OCI-LY7 (cell line): Measurements from ENCODE around the gene BRICD5. TPM values are rescaled to one million over a fixed set of nuclear protein-coding genes. Genes with fewer than 3 reads are reported as not detected.

Experiments
- BruUV-seq: library from RNA; stranded (reverse); fragments of 400-500 nt; replicated peaks from 2 replicates; lab custom pipeline; 2021; lab: Mats Ljungman, UMichigan
- CTCF ChIA-PET: fragments of 300-600 bp; sonication (Branson Sonifier 250); formaldehyde crosslinking; loops from one replicate; lab custom pipeline; 2022; ENCODE audit warnings: antibody characterized with exemption; ENCODE audit not compliant: unreplicated experiment; lab: Charles Lee
- POLR2A ChIA-PET: fragments of 300-600 bp; sonication (Branson Sonifier 250); formaldehyde crosslinking; loops from one replicate; lab custom pipeline; 2022; ENCODE audit warnings: antibody characterized with exemption; lab: Charles Lee
- DNase-seq: peaks from one replicate; pipeline ENCODE4 v3.0.0-alpha.2; 2015; ENCODE audit warnings: low spot score
- H2AFZ ChIP-seq: fragments of 200-600 bp; sonication (generic), shearing (Covaris generic); 2 replicates; pipeline ENCODE4 v1.6.1; 2014; ENCODE audit warnings: mild to moderate bottlenecking, antibody characterized with exemption, low read length, moderate library complexity
- H3K27ac ChIP-seq: fragments of 200-600 bp; sonication (generic); 2 replicates; pipeline ENCODE4 v1.5.1; 2014; ENCODE audit warnings: mixed run types, low read depth, mild to moderate bottlenecking, moderate library complexity, low read length, inconsistent platforms; ENCODE audit not compliant: poor library complexity, severe bottlenecking
- H3K36me3 ChIP-seq: fragments of 200-600 bp; sonication (generic); 2 replicates; pipeline ENCODE4 v1.6.1; 2014; ENCODE audit warnings: mild to moderate bottlenecking, antibody characterized with exemption, low read length, moderate library complexity, mixed read lengths; ENCODE audit not compliant: insufficient read depth
- H3K4me1 ChIP-seq: fragments of 200-600 bp; sonication (generic); 2 replicates; pipeline ENCODE4 v1.5.1; 2014; ENCODE audit warnings: mild to moderate bottlenecking, low read length; ENCODE audit not compliant: insufficient read depth, poor library complexity, severe bottlenecking
- H3K4me2 ChIP-seq: fragments of 200-600 bp; sonication (generic); 2 replicates; pipeline ENCODE4 v1.6.1; 2014; ENCODE audit warnings: mild to moderate bottlenecking, low read length
- H3K4me3 ChIP-seq: fragments of 200-600 bp; sonication (generic); 2 replicates; pipeline ENCODE4 v1.5.1; 2014; ENCODE audit warnings: mild to moderate bottlenecking, low read depth, low read length; ENCODE audit not compliant: poor library complexity, severe bottlenecking
- H3K79me2 ChIP-seq: fragments of 200-600 bp; sonication (generic); 2 replicates; pipeline ENCODE4 v1.6.1; 2016; ENCODE audit warnings: low read depth, mild to moderate bottlenecking, low read length, moderate library complexity, mixed read lengths; ENCODE audit not compliant: insufficient read depth
- H3K9me2 ChIP-seq: fragments of 200-600 bp; sonication (generic); 2 replicates; pipeline ENCODE4 v1.6.1; 2016; ENCODE audit warnings: mild to moderate bottlenecking, low read length, mixed read lengths; ENCODE audit not compliant: insufficient read depth
- H3K9me3 ChIP-seq: fragments of 200-600 bp; sonication (generic); 2 replicates; pipeline ENCODE4 v1.6.1; 2014; ENCODE audit warnings: mild to moderate bottlenecking, mixed run types, low read length, mixed read lengths
- H4K20me1 ChIP-seq: fragments of 200-600 bp; sonication (generic); 2 replicates; pipeline ENCODE4 v1.6.1; 2014; ENCODE audit warnings: mild to moderate bottlenecking, antibody characterized with exemption, low read length, moderate library complexity, mixed read lengths; ENCODE audit not compliant: insufficient read depth
- EZH2phosphoT487 ChIP-seq: fragments of 200-600 bp; sonication (generic); IDR thresholded peaks from 2 replicates; pipeline ENCODE4 v1.6.1; 2018; ENCODE audit warnings: low read depth, borderline replicate concordance, mild to moderate bottlenecking, mixed run types, antibody characterized with exemption, low read length, moderate library complexity, mixed read lengths
- intact Hi-C: fragments of 100-400 bp; cut with micrococcal nuclease; formaldehyde crosslinking; loops from one replicate; pipeline ENCODE4 v1.10.0; 2022; ENCODE audit not compliant: unreplicated experiment
- total RNA-seq, 2 experiments: library from RNA; depleted of rRNA in 1 of 2; stranded (reverse); fragments of >200 nt in 1 of 2; shearing (Covaris generic) in 1 of 2; gene quantifications; 2 replicates each; pipeline ENCODE4 v1.2.3, GENCODE V29; 2014 to 2022
- TF ChIP-seq, protein P1 (sequence below): fragments of 200-600 bp; sonication (generic); conservative IDR thresholded peaks from 2 replicates; pipeline ENCODE4 v1.5.1; 2014; ENCODE audit warnings: mild to moderate bottlenecking, antibody characterized with exemption, low read length, moderate library complexity, mixed read lengths

Gene BRICD5
- total RNA-seq, 2 experiments from 2014 or later: 30.4 to 31.7 TPM

DNA sequence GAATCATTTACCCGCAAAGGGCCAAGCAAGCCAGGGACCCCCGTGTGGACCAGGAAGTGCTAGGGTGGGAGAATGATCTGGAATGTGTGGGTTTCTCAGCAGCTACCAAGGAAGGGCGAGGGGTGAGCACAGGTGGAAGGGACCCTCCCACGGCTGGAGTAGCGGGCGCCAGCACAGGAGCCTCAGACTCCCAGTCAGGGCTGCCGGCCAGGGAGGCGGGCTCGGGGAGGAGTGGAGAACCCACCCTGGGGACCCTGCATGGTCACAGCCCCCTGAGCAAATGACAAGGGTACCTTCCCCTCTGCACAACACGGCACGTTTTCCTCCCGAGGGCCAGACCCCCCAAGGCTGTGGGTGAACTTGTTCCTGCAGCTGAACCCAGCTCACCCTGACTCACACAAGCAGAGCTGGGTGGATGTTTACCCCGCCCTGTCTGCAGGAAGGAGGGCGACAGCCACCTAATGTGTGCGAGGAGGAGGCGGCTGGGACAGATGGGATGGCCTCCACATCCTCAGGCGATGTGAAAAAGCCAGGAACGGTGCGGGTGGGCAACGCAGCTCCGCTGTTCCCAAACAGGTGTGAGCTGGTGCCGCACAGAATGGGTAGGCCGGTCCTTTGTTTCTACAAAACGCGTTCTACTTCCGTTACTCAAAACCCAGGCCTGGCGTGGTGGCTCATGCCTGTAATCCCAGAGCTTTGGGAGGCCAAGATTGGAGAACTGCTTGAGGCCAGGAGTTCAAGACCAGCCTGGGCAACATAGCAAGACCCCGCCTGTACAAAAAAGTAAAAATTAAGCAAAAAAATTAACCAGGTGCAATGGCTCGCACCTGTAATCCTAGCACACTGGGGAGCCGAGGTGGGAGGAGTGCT lies 34.5 kb upstream of the BRICD5 start:
- Histone ChIP-seq H3K36me3 (peaks cover 71% of the 10 kb centered on the region), H3K79me2 (peaks cover 12% of the 10 kb centered on the region), H3K4me3 (no peak overlapping the region), H3K9me3 (no peaks in the 10 kb centered on the region), H3K4me1 (peaks cover 5% of the 10 kb centered on the region), H3K9me2 (no peaks in the 10 kb centered on the region), H4K20me1 (no peaks in the 10 kb centered on the region), H2AFZ (no peak overlapping the region), H3K4me2 (no peak overlapping the region), H3K27ac (no peak overlapping the region)
- no peak for DNase-seq
- intact Hi-C loops: no loop called here
- no TSS peak for BruUV-seq
- TF ChIP-seq, protein P1, sequence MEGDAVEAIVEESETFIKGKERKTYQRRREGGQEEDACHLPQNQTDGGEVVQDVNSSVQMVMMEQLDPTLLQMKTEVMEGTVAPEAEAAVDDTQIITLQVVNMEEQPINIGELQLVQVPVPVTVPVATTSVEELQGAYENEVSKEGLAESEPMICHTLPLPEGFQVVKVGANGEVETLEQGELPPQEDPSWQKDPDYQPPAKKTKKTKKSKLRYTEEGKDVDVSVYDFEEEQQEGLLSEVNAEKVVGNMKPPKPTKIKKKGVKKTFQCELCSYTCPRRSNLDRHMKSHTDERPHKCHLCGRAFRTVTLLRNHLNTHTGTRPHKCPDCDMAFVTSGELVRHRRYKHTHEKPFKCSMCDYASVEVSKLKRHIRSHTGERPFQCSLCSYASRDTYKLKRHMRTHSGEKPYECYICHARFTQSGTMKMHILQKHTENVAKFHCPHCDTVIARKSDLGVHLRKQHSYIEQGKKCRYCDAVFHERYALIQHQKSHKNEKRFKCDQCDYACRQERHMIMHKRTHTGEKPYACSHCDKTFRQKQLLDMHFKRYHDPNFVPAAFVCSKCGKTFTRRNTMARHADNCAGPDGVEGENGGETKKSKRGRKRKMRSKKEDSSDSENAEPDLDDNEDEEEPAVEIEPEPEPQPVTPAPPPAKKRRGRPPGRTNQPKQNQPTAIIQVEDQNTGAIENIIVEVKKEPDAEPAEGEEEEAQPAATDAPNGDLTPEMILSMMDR: no peak
- no peak for TF ChIP-seq EZH2phosphoT487
- POLR2A ChIA-PET: no interaction called here
- CTCF ChIA-PET: no interaction called here

DNA sequence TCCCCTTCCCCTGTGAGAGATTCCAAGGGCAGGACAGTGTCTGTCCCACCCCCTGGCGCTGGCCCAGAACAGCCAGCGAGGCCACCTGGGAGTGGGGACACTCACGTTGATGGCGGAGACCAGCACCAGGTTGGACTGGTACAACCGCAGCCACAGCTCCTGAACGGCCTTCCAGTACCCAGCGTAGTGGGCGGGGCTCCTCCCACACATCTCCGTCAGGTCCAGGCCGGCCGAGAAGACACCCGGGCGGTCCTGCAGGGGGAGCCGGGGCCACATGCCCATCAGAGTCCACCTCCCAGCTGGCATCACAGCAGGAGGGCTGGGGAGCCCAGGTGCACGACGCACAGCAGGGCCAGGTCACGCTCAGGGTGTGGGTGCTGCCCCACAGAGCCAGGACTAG lies 33.6 kb upstream of the BRICD5 start:
- H3K4me3 ChIP-seq: no peak overlapping the region
- no TSS peak for BruUV-seq
- H2AFZ ChIP-seq: no peak overlapping the region
- ChIA-PET POLR2A (no interaction called here), CTCF (no interaction called here)
- no peak overlapping the region for H3K27ac ChIP-seq
- peaks cover 3% of the 10 kb centered on the region for H3K79me2 ChIP-seq
- no peaks in the 10 kb centered on the region for H3K9me2 ChIP-seq
- no peaks in the 10 kb centered on the region for H3K4me1 ChIP-seq
- intact Hi-C loops: no loop called here
- H3K4me2 ChIP-seq: no peak overlapping the region
- H3K9me3 ChIP-seq: no peaks in the 10 kb centered on the region
- peaks cover 72% of the 10 kb centered on the region for H3K36me3 ChIP-seq
- no peaks in the 10 kb centered on the region for H4K20me1 ChIP-seq
- DNase-seq: no peak
- no peak for TF ChIP-seq EZH2phosphoT487
- TF ChIP-seq, protein P1: no peak

DNA sequence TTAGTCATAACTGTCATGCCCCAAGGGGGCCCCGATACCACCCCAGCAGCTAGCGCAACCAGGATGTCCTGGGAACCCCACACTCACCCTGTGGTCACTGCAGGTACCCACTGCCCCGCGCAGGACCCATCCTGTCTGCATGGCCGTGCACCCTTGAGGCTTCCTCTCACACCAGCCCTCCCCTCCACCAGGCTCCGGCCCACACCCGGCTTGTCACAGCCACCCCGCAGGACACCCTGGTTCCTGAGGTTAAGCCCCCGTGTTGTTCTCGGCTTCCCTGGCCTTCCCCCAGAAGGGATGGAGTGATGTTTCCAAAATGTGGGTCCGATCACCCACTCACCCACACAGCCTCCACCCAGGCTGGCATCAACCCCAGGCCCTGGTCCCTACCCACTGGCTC lies 33.1 kb upstream of the BRICD5 start:
- no peak overlapping the region for H3K4me2 ChIP-seq

More for the DNA sequence above, 33.1 kb upstream of the BRICD5 start:
- Histone ChIP-seq H3K4me1 (no peaks in the 10 kb centered on the region), H3K79me2 (no peaks in the 10 kb centered on the region; the same call in 1 of the 2 replicates), H4K20me1 (no peaks in the 10 kb centered on the region), H3K9me2 (no peaks in the 10 kb centered on the region), H3K36me3 (peaks cover 72% of the 10 kb centered on the region), H3K4me3 (no peak overlapping the region), H2AFZ (no peak overlapping the region), H3K9me3 (no peaks in the 10 kb centered on the region), H3K27ac (no peak overlapping the region)
- intact Hi-C loops: no loop called here
- no peak for TF ChIP-seq EZH2phosphoT487
- TF ChIP-seq, protein P1: no peak
- ChIA-PET CTCF (no interaction called here), POLR2A (no interaction called here)
- no peak for DNase-seq
- no TSS peak for BruUV-seq
